Effector CD4-positive, alpha-beta T cell (primary cell): ENCODE data around the gene MSI2.
"Not testable (repeated sequence)": the region's sequence is repeated elsewhere in the genome, so short reads cannot be mapped to it uniquely, and the experiment has no call there.

Source experiments
- DNase-seq: peaks from one replicate; pipeline ENCODE4 v3.0.0-alpha.2; 2020
- total RNA-seq: gene quantifications from one replicate; lab custom pipeline; 2026; lab: John Stamatoyannopoulos, UW

Gene MSI2
- total RNA-seq: 123 reads per million, percentile 86 among the genes with 10 or more reads in this experiment

- peak; percentile 91 for DNase-seq
These were observed at the start of gene MSI2 for GRCh38 chr17:57255776-57256681. Gene MSI2 (plus strand): TSS chr17:57256523. CDS start chr17:57256743, 220 bp downstream.

- DNase-seq: no peak
These were observed 49.4 kb upstream of the MSI2 start for GRCh38 chr17:57206928-57207327.

GRCh38 chr17:57207396-57207795 is 48.9 kb upstream of the MSI2 start:
- DNase-seq: no peak

- DNase-seq: no peak
These were observed 46.1 kb upstream of the MSI2 start for GRCh38 chr17:57210224-57210553.

- no peak for DNase-seq
These were observed 45.3 kb upstream of the MSI2 start for GRCh38 chr17:57210972-57211411.

- no peak for DNase-seq
These were observed 44.8 kb upstream of the MSI2 start for GRCh38 chr17:57211543-57211942.

GRCh38 chr17:57213180-57213825 is 43.0 kb upstream of the MSI2 start:
- no peak for DNase-seq

- no peak for DNase-seq
These were observed 41.0 kb upstream of the MSI2 start for GRCh38 chr17:57215317-57215716.

- no peak for DNase-seq
These were observed 34.7 kb upstream of the MSI2 start for GRCh38 chr17:57221366-57222350.

- not testable (repeated sequence) for DNase-seq
These were observed 33.9 kb upstream of the MSI2 start for GRCh38 chr17:57222422-57222821.

- no peak for DNase-seq
These were observed 31.2 kb upstream of the MSI2 start for GRCh38 chr17:57225127-57225526.

GRCh38 chr17:57226793-57227192 is 29.5 kb upstream of the MSI2 start:
- no peak for DNase-seq

GRCh38 chr17:57228911-57229310 is 27.4 kb upstream of the MSI2 start:
- DNase-seq: no peak

GRCh38 chr17:57234061-57234738 is 22.1 kb upstream of the MSI2 start:
- DNase-seq: no peak

- DNase-seq: no peak
These were observed 21.6 kb upstream of the MSI2 start for GRCh38 chr17:57234739-57235092.

GRCh38 chr17:57235124-57235523 is 21.2 kb upstream of the MSI2 start:
- no peak for DNase-seq

- DNase-seq: no peak
These were observed 19.5 kb upstream of the MSI2 start for GRCh38 chr17:57236686-57237299.

GRCh38 chr17:57240648-57241047 is 15.7 kb upstream of the MSI2 start:
- DNase-seq: no peak

- DNase-seq: no peak
These were observed 14.2 kb upstream of the MSI2 start for GRCh38 chr17:57242148-57242547.

- DNase-seq: peak; percentile 71
These were observed 13.1 kb upstream of the MSI2 start for GRCh38 chr17:57243171-57243622.

GRCh38 chr17:57245786-57246185 is 10.5 kb upstream of the MSI2 start:
- no peak for DNase-seq

GRCh38 chr17:57246257-57246656 is 10.1 kb upstream of the MSI2 start:
- DNase-seq: no peak
